Calu3 (cell line): Measurements from ENCODE around the gene HSD17B2. TPM values are rescaled to one million over a fixed set of nuclear protein-coding genes. Genes with fewer than 3 reads are reported as not detected.
A peak's percentile ranks its signal among the peaks of the same experiment; 100 is the strongest.

ENCODE experiments used
- BruUV-seq: library from RNA; stranded (reverse); fragments of 400-500 nt; replicated peaks from 2 replicates; lab custom pipeline; 2021; lab: Mats Ljungman, UMichigan
- CTCF ChIA-PET: fragments of 300-600 bp; sonication (Branson Sonifier 250); formaldehyde crosslinking; loops from one replicate; lab custom pipeline; 2022; ENCODE audit warnings: antibody characterized with exemption; lab: Charles Lee
- DNase-seq: peaks from one replicate; pipeline ENCODE4 v3.0.0; 2022
- H3K27ac Mint-ChIP-seq: one replicate; pipeline ENCODE4 v1.8.0; 2022; ENCODE audit warnings: mixed read lengths; ENCODE audit not compliant: unreplicated experiment
- H3K27me3 Mint-ChIP-seq: one replicate; pipeline ENCODE4 v1.8.0; 2022; ENCODE audit warnings: mixed read lengths; ENCODE audit not compliant: unreplicated experiment
- H3K36me3 Mint-ChIP-seq: one replicate; pipeline ENCODE4 v1.8.0; 2022; ENCODE audit warnings: mild to moderate bottlenecking, moderate library complexity, mixed read lengths; ENCODE audit not compliant: insufficient read depth, unreplicated experiment
- H3K4me1 Mint-ChIP-seq: one replicate; pipeline ENCODE4 v1.8.0; 2022; ENCODE audit warnings: mild to moderate bottlenecking, low read depth, mixed read lengths; ENCODE audit not compliant: unreplicated experiment
- H3K4me3 Mint-ChIP-seq: one replicate; pipeline ENCODE4 v1.8.0; 2022; ENCODE audit warnings: mild to moderate bottlenecking, low read depth, moderate library complexity, mixed read lengths; ENCODE audit not compliant: unreplicated experiment
- H3K9me3 Mint-ChIP-seq: one replicate; pipeline ENCODE4 v1.8.0; 2022; ENCODE audit warnings: low read depth, mixed read lengths; ENCODE audit not compliant: unreplicated experiment
- CTCF ChIP-seq: fragments of 200-600 bp; IDR thresholded peaks from one replicate; pipeline ENCODE4 v1.8.0; 2022; ENCODE audit warnings: antibody characterized with exemption; ENCODE audit not compliant: unreplicated experiment
- intact Hi-C: fragments of 100-400 bp; cut with micrococcal nuclease; formaldehyde crosslinking; loops from one replicate; pipeline ENCODE4 v1.10.0; 2022; ENCODE audit not compliant: unreplicated experiment
- total RNA-seq: library from RNA; stranded (reverse); gene quantifications from 2 replicates; pipeline ENCODE4 v1.2.3, GENCODE V29; 2022

The HSD17B2 gene
- total RNA-seq, 1 experiment from 2014 or later: 16.2 TPM

- no peak for TF ChIP-seq CTCF
- no peaks in the 10 kb centered on the region for H3K36me3 Mint-ChIP-seq
- H3K27ac Mint-ChIP-seq: no peak overlapping the region
- intact Hi-C loops: no loop called here
- no TSS peak for BruUV-seq
- peaks cover 9% of the 10 kb centered on the region for H3K27me3 Mint-ChIP-seq
- H3K9me3 Mint-ChIP-seq: no peaks in the 10 kb centered on the region
- no peak for DNase-seq
- CTCF ChIA-PET: no interaction called here
- H3K4me3 Mint-ChIP-seq: no peak overlapping the region
- H3K4me1 Mint-ChIP-seq: peaks cover 10% of the 10 kb centered on the region
Observed at GRCh38 chr16:82024316-82024715, 10.7 kb upstream of the HSD17B2 start.

GRCh38 chr16:82024883-82025282 is 10.2 kb upstream of the HSD17B2 start:
- CTCF ChIA-PET: no interaction called here
- no peak overlapping the region for H3K27ac Mint-ChIP-seq
- H3K36me3 Mint-ChIP-seq: no peaks in the 10 kb centered on the region
- no peak for TF ChIP-seq CTCF
- H3K4me3 Mint-ChIP-seq: no peak overlapping the region
- peaks cover 10% of the 10 kb centered on the region for H3K4me1 Mint-ChIP-seq
- H3K27me3 Mint-ChIP-seq: peaks cover 3% of the 10 kb centered on the region
- no peaks in the 10 kb centered on the region for H3K9me3 Mint-ChIP-seq
- no peak for DNase-seq
- no TSS peak for BruUV-seq
- intact Hi-C loops: no loop called here

- Mint-ChIP-seq H3K27me3 (no peaks in the 10 kb centered on the region), H3K4me3 (no peak overlapping the region), H3K9me3 (no peaks in the 10 kb centered on the region), H3K4me1 (peaks cover 19% of the 10 kb centered on the region), H3K36me3 (no peaks in the 10 kb centered on the region), H3K27ac (no peak overlapping the region)
- no peak for TF ChIP-seq CTCF
- no TSS peak for BruUV-seq
- CTCF ChIA-PET: interaction anchor here (1.0 kb wide), 1 partner anchor 11 kb away, joined by 3 read pairs; no protein-coding TSS in a partner anchor
- intact Hi-C loops: no loop called here
- DNase-seq: peak; percentile 47
Observed at GRCh38 chr16:82027629-82028064, 7.4 kb upstream of the HSD17B2 start.

- DNase-seq: peak; percentile 41
- no peaks in the 10 kb centered on the region for H3K27me3 Mint-ChIP-seq
- TF ChIP-seq CTCF: no peak
- H3K36me3 Mint-ChIP-seq: peaks cover 15% of the 10 kb centered on the region
- H3K4me3 Mint-ChIP-seq: no peak overlapping the region
- CTCF ChIA-PET: interaction anchor here (0.5 to 1.9 kb wide), 4 partner anchors 88 to 199 kb away, joined by 3 to 12 read pairs (median 4); no protein-coding TSS in a partner anchor
- no peaks in the 10 kb centered on the region for H3K9me3 Mint-ChIP-seq
- intact Hi-C loops: loop anchor here (1.0 to 5.0 kb wide), 3 partner anchors 31 to 199 kb away; no protein-coding TSS in a partner anchor
- no TSS peak for BruUV-seq
- no peak overlapping the region for H3K27ac Mint-ChIP-seq
- H3K4me1 Mint-ChIP-seq: peaks cover 39% of the 10 kb centered on the region
Observed at GRCh38 chr16:82031116-82032084, 3.7 kb upstream of the HSD17B2 start.
